Endothelial cell (in vitro differentiated cells): Measurements from ENCODE around the gene ADAT3. TPM values are rescaled to one million over a fixed set of nuclear protein-coding genes. Genes with fewer than 3 reads are reported as not detected.
A peak's percentile ranks its signal among the peaks of the same experiment; 100 is the strongest.

Source experiments
- DNase-seq: peaks from one replicate; pipeline ENCODE4 v3.0.0; 2021; ENCODE audit warnings: low spot score
- H3K27ac Mint-ChIP-seq: one replicate; pipeline ENCODE4 v1.8.0; 2021; ENCODE audit warnings: mixed read lengths, inconsistent platforms; ENCODE audit not compliant: unreplicated experiment
- H3K27me3 Mint-ChIP-seq: one replicate; pipeline ENCODE4 v1.8.0; 2021; ENCODE audit warnings: mild to moderate bottlenecking, moderate library complexity, mixed read lengths, inconsistent platforms; ENCODE audit not compliant: unreplicated experiment
- H3K36me3 Mint-ChIP-seq: one replicate; pipeline ENCODE4 v1.8.0; 2021; ENCODE audit warnings: mild to moderate bottlenecking, low read depth, mixed read lengths, inconsistent platforms; ENCODE audit not compliant: unreplicated experiment
- H3K4me1 Mint-ChIP-seq: one replicate; pipeline ENCODE4 v1.8.0; 2021; ENCODE audit warnings: mild to moderate bottlenecking, mixed read lengths, inconsistent platforms; ENCODE audit not compliant: unreplicated experiment
- H3K4me3 Mint-ChIP-seq: one replicate; pipeline ENCODE4 v1.8.0; 2021; ENCODE audit warnings: mild to moderate bottlenecking, mixed read lengths, inconsistent platforms; ENCODE audit not compliant: unreplicated experiment
- H3K9me3 Mint-ChIP-seq: one replicate; pipeline ENCODE4 v1.8.0; 2021; ENCODE audit warnings: mixed read lengths, inconsistent platforms; ENCODE audit not compliant: unreplicated experiment
- CTCF ChIP-seq: fragments of 200-600 bp; sonication (generic); IDR thresholded peaks from one replicate; pipeline ENCODE4 v1.5.0; 2021; ENCODE audit warnings: antibody characterized with exemption; ENCODE audit not compliant: unreplicated experiment
- total RNA-seq: library from RNA; stranded (reverse); fragmentation: NEBNext Ultra II Directional; extraction: Animal tissue kit (Norgen Biotek cat#: 25700); gene quantifications from one replicate; pipeline ENCODE4 v1.2.1, GENCODE V29; 2021; ENCODE audit not compliant: unreplicated experiment

ADAT3 gene
- total RNA-seq, 1 donor from 2014 or later, result 10.5 TPM

- Mint-ChIP-seq H3K27me3 (peaks cover 22% of the 10 kb centered on the region), H3K4me3 (no peak overlapping the region), H3K27ac (no peak overlapping the region)
Measured at GRCh38 chr19:1857648-1858326, 47.4 kb upstream of the ADAT3 start.

DNA sequence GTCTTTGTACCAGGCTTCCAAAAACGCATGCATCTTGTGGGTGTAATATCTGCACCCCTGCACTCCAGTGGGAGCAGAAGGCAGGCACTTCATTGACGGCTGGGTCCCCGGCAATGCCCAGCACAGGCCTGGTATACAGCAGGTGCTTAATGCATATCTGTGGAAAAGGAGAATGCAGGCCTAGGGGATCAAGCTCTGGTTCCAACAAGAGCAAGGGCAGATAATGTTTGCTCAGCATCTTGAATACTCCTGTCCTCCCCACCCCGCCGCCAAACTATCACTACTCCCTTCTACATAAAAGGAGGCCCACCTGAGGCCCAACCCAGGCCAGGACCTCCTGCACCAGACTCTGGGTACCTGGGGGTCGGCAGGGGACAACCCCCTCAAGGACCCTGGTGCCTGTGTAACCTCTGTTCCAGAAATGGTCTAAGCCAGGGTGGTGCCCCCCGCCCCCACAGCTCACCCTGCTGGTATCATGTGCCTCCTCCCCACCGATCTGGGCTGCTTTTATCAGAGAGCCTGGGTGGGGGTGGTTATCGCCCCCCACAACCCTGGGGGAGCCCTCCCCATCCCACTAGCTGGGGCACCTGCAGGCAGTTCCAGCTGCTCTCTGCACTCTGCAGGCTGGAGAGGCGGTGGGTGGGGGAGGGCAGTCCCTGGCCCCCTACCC is 46.7 kb upstream of the ADAT3 start:
- DNase-seq, result no peak
- no peak for TF ChIP-seq CTCF
- Mint-ChIP-seq H3K36me3 (peaks cover 4% of the 10 kb centered on the region), H3K4me1 (peaks cover 9% of the 10 kb centered on the region), H3K4me3 (no peak overlapping the region), H3K27me3 (peaks cover 18% of the 10 kb centered on the region), H3K27ac (no peak overlapping the region), H3K9me3 (no peaks in the 10 kb centered on the region)

More at GRCh38 chr19:1857648-1858326, 47.4 kb upstream of the ADAT3 start:
- H3K9me3 Mint-ChIP-seq, result no peaks in the 10 kb centered on the region
- TF ChIP-seq CTCF, result no peak
- H3K36me3 Mint-ChIP-seq, result peaks cover 4% of the 10 kb centered on the region
- DNase-seq, result no peak
- H3K4me1 Mint-ChIP-seq, result peaks cover 9% of the 10 kb centered on the region

DNA sequence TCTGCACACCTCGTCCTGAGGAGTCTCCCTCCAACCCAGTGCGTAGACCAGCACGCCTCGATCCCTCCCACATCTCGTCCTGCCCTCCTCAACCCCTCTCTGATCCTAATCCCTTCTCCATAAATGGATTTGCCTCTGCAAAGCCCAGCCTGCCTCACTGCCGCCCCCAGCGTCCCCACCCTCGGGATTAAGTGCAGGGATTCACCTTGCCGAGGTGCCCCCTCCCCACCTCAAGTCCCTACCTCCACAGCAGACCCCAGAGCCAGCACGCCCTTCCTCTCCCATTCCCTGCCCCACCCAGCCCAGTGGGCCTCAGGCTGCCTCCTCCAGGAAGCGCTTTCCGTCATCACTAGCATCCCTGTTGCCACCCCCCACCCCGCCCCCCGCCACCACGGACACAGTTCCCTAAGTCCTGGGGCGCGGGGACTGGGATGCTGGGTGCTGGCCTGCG is 45.8 kb upstream of the ADAT3 start:
- peaks cover 9% of the 10 kb centered on the region for H3K4me1 Mint-ChIP-seq

DNA sequence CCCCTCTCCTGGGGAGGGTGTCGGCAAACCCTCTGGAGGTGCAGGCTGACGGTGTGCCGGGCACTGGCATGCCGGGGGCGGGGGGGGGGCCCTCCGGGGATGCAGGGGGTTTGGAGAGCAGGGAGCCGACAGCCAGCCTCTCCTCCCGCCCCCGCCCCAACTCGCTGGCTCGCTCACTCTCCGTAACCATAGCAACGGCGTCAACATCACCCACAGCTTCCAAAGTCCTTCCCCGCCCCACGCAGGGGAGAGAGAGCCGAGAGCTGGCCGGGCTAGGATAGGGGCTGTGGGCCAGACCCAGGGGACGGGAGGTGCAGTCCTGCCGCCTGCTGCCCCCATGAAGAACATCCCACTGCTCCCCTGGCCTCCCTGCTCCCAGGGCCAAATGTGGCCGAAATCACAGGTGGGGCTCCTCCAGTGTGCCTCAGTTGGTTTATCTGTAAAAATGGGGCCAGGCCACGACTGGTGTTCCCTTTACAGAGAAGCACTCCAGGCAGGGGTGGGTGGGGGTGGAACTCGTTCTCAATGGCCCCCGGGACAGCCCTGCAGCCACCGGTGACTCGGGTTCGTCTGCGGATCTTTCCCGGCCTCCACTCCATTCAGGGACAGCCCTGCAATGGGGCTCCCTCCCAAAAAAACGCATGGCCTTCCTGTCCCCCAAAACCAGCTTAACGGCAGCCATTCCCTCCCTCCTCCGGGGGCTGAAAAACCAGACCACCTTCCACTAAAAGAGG is 45.0 kb upstream of the ADAT3 start:
- no peak overlapping the region for H3K27ac Mint-ChIP-seq
- H3K4me1 Mint-ChIP-seq, result peaks cover 9% of the 10 kb centered on the region
- peaks cover 4% of the 10 kb centered on the region for H3K36me3 Mint-ChIP-seq
- no peak for TF ChIP-seq CTCF
- DNase-seq, result peak; percentile 60
- peaks cover 14% of the 10 kb centered on the region for H3K27me3 Mint-ChIP-seq
- no peaks in the 10 kb centered on the region for H3K9me3 Mint-ChIP-seq
- no peak overlapping the region for H3K4me3 Mint-ChIP-seq

More for the DNA sequence above, 45.8 kb upstream of the ADAT3 start:
- H3K4me3 Mint-ChIP-seq, result peak overlapping the region; percentile 47
- DNase-seq, result no peak
- peaks cover 4% of the 10 kb centered on the region for H3K36me3 Mint-ChIP-seq
- peak overlapping the region; percentile 57 for H3K27ac Mint-ChIP-seq
- no peaks in the 10 kb centered on the region for H3K9me3 Mint-ChIP-seq
- TF ChIP-seq CTCF, result no peak
- peaks cover 18% of the 10 kb centered on the region for H3K27me3 Mint-ChIP-seq
